ENCODE results near the gene FAM118A.
"Not testable (repeated sequence)": the region's sequence is repeated elsewhere in the genome, so short reads cannot be mapped to it uniquely, and the experiment has no call there.

The FAM118A gene

DNA sequence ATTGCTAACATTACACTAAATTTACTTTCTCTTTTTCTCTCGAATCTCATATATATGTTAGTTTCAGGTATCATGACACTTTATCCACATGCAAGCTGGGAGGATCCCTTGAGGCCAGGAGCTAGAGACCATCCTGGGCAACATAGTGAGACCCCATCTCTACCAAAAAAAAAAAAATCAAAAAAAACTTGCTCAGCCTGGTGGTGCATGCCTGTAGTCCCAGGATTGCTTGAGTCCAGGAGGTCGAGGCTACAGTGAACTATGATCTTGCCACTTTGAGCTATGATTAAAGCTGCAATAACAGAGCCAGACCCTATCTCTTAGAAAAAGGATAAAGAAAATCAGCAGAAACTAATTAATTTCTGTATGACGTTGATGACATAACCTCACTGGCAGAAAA is 28.7 kb upstream of the FAM118A start:
- DNase-seq (ENCODE audit: low spot score): no peak

DNA sequence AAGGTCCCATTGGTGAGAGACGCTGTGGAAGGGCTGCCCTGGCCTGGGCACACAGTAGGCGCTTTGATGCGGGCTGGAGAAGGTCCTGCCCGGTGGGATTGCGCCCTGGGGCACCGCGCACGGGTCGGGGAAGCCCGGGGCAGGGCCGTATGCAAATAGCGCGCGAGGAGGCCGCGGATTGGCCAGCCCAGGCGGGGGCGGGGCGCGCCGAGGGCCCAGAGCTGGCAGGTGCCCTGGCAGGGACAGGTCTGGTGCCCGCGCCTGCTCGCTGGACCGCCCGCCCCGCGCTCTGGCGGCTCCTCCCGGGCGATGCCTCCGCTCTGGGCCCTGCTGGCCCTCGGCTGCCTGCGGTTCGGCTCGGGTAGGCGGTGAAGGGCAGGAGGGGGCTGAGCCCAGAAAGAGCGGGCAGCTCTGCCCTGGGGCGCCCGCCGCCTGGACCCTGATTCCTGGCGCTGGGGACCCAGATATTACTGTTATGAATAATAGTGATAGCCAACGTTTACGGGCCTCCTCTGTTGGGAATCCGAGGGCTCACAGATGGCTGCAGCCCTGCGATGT is 24.9 kb upstream of the FAM118A start, which contains the start of gene UPK3A:
Gene UPK3A (plus strand): TSS at position 245 of the 558 bp plus-strand sequence. CDS start 65 bp downstream, at position 310.
- DNase-seq (ENCODE audit: low spot score): no peak

DNA sequence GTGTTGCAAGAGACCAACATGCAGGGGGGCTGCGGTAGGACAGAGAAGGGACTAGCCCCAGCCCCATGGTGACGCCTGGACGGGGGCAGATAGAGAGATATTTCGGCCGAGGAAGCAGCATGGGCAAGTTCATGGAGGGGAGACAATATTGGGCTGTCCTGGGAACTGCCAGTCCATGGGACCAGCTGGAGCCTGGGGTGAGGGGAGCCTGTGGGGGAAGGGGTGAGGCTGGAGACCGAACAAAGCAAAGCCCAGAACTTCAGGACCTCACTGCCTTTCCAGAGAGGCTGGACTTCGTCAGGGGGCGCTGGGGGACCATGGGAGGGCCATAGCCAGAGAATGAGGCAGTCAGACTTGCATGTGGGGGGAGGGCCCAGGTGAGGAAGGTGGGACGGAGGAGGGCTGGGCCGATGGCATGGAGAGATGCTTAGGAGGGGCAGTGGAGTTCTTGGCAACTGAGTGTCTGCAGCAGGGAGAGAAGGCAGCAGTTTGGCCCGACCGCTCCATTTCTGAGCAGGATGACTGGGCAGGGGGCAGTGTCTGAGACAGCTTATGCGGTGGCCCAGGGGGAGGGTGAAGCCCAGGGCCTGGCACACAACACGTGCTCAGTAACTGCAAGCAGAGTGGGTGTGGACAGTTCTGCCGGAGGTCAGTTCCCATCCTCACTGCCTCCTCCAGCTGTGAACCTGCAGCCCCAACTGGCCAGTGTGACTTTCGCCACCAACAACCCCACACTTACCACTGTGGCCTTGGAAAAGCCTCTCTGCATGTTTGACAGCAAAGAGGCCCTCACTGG is 24.3 kb upstream of the FAM118A start:
- no peak for DNase-seq (ENCODE audit: low spot score)

DNA sequence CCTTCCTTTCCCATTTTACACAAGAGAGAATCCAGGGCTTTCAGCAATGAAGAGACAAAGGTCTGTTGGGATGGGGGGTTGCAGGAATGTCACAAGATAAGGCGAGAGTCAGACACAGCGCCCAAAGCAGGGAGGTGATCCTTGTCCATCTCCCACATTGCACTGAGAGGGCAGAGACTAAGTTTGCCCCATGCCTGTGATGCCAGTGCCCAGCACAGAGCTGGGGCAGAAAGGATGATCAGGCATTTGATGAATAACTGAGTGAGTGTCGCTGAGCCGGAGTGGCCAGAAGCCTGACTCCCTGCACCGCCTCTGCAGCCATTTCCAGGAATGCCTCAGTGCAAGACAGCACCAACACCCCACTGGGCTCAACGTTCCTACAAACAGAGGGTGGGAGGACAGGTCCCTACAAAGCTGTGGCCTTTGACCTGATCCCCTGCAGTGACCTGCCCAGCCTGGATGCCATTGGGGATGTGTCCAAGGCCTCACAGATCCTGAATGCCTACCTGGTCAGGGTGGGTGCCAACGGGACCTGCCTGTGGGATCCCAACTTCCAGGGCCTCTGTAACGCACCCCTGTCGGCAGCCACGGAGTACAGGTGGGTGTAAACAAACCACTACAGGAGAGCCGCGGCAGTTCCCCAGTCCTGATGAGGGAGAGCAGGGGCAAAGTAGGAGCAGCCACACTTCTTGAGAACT is 22.7 kb upstream of the FAM118A start:
- no peak for DNase-seq (ENCODE audit: low spot score)

DNA sequence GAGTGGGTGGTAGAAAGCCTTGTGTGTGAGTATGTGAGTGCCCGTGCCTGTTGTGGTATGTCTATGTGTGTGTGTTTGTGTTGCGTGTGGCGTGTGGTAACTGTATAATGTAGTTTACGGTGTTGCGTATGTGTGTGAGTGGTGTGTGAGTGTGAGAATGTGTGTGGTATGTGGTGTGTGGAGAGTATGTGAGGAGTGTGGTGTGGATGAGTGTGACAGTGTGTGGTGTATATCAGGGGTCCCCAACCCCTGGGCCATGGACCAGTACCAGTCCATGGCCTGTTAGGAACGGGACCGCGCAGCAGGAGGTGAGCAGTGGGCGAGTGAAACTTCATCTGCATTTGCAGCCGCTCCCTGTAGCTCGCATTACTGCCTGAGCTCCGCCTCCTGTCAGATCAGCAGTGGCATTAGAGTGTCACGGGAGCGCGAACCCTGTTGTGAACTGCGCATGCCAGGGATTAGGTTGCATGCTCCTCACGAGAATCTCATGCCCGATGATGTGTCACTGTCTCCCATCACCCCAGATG is 19.3 kb upstream of the FAM118A start:
- DNase-seq (ENCODE audit: low spot score): peak; percentile 58

DNA sequence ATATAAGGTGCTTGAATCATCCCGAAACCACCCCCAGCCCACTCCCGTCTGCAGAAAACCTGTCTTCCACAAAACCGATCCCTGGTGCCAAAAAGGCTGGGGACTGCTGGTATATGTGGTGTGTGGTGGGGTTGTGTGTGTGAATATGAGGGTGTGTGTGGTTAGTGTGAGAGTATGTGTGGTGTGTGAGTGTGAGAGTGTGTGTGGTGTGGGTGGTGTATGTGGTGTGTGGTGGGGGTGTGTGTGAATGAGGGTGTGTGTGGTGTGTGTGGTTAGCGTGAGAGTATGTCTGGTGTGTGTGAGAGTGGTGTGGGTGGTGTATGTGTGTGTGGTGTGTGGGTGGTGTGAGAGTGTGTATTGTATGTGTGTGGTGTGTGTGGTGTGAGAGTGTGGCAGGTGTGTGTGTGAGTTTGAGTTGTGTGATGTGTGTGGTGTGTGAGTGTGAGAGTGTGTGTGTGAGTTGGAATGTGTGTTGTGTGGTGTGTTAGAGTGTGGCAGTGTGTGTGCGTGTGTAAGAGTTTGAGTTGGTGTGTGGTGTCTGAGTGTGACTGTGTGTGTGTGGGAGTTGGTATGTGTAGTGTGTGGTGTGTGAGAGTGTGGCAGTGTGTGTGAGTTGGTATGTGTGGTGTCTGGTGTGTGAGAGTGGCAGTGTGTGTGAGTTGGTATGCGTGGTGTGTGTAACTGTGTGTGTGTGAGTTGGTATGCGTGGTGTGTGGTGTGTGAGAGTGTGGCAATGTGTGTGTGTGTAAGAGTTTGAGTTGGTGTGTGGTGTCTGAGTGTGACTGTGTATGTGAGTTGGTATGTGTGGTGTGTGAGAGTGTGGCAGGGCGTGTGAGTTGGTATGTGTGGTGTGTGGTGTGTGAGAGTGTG is 18.4 kb upstream of the FAM118A start:
- DNase-seq (ENCODE audit: low spot score): no peak

DNA sequence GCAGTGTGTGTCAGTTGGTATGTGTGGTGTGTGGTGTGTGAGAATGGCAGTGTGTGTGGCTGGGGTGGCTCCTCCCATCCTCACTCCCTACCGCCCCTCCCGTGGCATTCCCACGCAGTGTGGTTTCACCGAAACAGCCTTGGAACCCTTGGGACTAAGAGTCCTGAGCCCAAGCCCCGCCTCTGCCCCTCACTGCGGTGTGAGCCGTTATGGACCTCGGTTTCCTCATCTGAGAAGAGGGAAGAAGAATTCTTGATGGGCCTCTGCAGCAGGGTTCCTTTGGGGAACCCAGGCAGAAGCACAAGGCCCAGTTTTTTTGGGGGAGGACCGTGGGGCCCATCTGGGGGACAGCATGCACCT is 17.8 kb upstream of the FAM118A start:
- DNase-seq (ENCODE audit: low spot score): no peak

DNA sequence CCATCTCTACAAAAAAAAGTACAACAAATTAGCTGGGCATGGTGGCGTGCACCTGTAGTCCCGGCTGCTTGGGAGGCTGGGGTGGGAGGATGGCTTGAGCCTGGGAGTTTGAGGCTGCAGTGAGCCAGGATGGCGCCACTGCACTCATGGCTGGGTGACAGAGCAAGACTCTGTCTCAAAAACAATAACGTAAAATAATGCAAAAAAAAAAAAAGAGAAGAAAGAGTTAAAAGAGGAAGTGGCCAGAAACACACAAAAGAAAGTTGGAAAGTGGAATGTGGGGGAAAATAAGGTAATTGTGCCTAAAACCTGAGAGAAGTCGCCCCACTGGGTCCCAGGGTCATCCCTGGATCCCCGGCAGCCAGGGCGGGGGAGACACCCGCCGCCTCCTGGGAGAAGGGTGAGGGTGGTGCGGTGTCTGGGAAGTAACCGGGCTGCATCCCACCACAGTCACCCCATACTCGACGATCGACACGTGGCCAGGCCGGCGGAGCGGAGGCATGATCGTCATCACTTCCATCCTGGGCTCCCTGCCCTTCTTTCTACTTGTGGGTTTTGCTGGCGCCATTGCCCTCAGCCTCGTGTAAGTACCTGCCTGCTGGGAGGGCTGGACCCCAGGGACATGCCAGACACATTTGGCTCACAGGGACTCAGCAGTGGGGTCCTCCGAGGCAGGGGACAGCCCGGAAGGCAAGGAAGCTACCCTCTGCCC is 16.8 kb upstream of the FAM118A start:
- no peak for DNase-seq (ENCODE audit: low spot score)

DNA sequence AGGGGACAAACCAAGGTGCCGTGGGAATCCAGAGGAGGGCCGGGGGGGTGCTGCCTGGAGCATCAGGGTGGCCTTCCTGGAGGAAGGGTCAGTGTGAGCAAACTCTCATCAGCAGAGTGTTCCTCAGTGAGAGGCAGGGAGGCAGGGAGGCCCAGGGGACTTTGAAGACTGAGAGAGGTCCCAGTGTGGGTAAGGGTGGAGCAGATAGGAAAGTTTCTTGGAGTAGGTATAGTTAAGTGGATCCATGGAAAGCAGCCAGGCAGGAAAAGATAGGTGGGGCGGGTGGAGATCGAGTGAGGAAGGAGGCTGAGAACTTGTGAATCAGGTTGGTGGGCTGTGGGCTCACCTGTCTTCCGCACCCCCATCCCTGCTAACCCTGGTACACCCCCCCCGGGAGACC is 15.7 kb upstream of the FAM118A start:
- no peak for DNase-seq (ENCODE audit: low spot score)

DNA sequence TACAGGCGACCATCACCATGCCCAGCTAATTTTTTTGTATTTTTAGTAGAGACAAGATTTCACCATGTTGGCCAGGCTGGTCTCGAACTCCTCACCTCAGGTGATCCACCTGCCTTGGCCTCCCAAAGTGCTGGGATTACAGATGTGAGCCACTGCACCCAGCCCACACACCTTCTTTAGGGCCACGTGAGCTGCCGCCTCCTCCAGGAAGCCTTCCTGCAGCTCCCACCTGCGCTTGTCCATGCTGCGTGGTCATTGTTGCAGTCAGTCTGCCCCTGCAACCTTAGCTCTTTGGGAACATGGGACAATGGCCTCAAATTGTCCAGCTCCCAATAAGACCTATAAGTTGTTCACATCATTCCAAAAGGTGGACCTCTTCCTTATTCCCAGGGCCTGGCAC is 14.7 kb upstream of the FAM118A start:
- DNase-seq (ENCODE audit: low spot score): not testable (repeated sequence)

DNA sequence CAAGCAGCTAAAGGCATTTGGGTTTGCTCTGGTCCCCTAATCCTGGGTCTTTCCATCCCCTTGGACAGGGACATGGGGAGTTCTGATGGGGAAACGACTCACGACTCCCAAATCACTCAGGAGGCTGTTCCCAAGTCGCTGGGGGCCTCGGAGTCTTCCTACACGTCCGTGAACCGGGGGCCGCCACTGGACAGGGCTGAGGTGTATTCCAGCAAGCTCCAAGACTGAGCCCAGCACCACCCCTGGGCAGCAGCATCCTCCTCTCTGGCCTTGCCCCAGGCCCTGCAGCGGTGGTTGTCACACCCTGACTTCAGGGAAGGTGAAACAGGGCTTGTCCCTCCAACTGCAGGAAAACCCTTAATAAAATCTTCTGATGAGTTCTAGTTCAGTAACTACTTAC is 14.2 kb upstream of the FAM118A start:
- no peak for DNase-seq (ENCODE audit: low spot score)

DNA sequence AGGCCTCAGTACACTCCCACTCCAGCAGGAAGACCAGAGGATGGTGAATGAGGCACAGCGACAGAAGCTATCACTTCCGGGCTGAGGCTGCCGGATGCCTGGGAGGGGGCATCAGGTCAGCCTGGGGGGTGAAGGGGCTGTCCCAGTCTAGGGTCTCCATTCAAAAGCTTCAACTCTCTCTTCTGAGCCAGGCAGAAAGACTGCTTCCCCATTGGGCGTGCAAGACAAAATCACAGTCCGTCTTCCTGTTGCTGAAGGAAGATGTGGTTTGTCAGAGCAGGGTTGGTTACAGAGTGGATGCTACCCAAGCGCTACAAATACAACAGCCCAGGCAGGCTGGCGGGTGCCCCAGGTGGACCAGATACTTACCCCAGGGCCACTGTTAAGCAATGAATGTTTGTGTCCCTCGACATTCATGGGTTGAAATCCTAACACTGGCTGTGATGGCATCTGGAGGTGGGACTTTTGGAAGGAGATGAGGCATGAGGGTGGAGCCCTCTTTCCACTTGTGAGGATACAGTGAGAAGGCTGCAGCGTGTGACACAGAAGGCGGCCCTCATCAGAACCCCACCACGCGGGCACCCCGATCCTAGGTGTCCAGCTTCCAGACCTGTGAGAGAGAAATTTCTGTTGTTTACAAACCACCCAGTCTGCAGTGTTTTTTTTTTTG is 13.0 kb upstream of the FAM118A start:
- DNase-seq (ENCODE audit: low spot score): no peak

DNA sequence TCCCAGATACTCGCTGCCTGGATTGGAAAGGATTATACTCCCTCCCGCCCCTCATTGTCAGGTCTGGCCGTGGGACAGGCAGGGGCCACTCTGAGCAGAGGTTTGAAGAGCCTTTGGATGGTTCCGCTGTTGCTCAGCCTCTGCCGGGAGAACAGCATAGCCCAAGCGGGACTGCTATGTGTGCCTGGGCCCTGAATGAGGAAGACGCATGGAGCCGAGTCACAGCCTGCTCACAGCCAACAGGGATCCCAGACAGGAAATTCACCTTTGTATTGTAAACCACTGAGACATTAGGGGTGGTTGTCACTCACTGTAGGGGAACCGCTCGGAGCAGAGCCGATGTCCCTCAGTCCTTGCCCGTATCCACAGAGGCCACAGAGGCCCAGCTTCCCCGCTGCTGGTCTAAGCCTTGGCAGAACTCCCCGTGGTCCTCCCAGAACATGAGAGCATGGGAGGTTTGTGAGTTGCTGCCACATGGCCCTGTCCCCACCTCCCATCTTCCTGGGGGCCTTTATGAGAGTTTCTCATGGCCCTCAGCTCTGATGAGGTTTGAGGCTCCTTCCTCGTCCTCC is 10.7 kb upstream of the FAM118A start:
- DNase-seq (ENCODE audit: low spot score): no peak

DNA sequence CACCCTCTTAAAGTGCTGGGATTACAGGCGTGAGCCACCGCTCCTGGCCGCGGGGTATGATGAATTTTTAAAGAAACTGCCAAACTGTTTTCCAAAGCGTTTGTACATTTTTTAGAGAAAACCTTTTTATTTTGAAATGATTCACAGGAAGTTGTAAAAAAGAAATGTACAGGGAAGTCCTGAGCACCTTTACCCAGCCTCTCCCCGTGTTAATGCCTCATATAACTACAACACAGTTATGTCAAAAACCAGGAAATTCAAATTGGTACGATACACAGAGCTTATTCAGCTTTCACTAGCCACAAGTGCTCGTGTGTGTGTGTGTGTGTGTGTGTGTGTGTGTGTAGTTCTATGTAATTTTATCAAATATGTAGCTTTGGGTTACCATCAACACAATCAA is 7.0 kb upstream of the FAM118A start:
- DNase-seq (ENCODE audit: low spot score): no peak

DNA sequence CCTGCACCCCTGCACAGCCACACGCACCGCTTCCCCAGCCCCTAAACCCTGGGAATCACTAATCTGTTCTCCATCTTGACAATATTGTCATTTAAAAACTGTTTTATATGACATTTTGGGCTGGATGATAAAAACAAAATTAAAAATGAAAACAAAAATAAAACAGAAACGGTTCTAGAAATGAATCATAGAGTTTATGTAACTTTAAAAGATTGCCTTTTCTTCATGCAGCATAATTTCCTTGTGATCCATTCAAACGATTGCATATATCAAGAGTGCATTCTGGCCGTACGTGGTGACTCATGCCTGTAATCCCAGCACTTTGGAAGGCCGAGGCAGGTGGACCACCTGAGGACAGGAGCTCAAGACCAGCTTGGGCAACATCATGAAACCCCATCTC is 6.6 kb upstream of the FAM118A start:
- no peak for DNase-seq (ENCODE audit: low spot score)

DNA sequence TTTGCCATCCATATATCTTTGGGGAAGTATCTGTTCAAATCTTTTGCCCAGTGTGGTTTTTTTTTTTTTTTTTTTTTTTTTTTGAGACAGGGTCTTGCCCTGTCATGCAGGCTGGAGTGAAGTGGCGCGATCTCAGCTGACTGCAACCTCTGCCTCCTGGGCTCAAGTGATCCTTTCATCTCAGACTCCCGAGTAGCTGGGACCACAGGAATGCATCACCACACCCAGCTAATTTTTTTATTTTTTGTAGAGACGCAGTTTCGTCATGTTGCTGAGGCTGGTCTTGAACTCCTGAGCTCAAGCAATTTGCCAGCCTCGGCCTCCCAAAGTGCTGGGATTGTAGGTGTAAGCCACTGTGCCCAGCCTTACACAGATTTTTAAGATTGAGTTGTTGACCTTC is 4.8 kb upstream of the FAM118A start:
- DNase-seq (ENCODE audit: low spot score): no peak

DNA sequence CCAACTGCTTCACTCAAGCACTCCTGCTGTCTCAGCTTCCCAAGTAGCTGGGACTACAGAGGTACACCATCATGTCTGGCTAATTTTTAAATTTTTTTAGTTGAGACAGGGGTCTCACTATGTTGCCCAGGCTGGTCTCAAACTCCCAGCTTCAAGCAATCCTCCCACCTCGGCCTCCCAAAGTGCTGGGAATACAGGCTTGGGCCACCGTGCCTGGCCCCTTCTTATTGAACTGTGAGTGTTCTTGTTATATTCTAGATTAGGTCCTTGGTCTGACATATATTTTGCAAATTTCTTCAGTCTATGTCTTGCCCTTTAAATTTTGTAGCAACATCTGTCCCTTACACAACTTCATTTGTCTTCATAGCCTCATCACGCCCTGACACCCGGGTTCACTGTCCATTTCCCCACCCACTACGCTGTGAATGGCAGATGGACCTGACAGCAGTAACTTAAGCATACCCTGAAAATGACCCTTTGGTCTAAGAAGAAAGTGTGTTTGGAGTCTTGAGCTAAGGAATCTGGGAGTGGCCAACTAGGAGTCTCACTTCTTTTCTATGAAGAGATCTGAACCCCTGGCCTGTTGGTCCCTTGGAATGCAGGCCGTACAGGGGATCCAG is 4.2 kb upstream of the FAM118A start:
- no peak for DNase-seq (ENCODE audit: low spot score)

DNA sequence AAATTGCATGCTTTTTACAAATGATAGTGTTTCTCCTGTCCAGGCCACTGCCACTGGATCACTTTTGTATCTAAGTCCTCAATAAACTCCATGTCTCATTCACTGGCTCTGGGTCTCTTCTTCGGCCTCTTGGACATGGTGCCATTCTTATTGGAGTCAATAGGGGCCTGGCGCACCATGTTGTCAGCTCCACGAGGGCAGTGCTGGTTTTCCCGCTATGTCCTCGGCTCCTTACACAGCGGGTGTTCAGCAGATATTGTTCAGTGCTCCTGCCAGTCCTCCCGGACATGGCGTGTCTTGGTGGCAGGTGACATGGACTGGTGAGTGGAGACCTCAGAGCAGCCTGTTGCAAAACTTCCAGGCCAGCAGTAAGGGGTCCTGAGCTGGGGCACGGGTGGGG is 3.6 kb upstream of the FAM118A start:
- no peak for DNase-seq (ENCODE audit: low spot score)

DNA sequence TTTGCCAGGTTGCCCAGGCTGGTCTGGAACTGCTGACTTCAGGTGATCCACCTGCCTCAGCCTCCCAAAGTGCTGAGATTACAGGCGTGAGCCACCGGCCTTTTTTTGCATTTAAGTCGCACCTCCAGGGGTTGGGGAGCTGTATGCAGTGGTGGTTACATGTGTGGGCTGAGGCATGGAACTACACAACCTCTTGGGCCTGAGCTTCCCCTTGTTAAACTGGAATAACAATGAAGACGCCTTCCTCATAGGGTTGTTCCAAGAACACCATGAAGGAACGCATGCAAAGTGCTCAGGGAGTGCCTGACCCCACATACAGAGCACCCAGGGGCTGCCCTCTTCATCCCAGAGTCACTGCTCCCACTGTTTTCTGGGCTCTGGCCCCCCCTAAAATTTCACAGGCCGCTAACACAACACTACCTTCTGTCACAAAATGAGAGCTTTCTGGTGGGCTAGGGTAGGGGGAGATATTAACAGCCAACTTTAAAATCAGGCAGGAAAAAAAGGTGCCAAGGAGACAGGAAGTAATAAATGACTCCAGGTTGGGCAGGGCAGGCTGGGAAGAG is 1.3 kb upstream of the FAM118A start:
- no peak for DNase-seq (ENCODE audit: low spot score)

DNA sequence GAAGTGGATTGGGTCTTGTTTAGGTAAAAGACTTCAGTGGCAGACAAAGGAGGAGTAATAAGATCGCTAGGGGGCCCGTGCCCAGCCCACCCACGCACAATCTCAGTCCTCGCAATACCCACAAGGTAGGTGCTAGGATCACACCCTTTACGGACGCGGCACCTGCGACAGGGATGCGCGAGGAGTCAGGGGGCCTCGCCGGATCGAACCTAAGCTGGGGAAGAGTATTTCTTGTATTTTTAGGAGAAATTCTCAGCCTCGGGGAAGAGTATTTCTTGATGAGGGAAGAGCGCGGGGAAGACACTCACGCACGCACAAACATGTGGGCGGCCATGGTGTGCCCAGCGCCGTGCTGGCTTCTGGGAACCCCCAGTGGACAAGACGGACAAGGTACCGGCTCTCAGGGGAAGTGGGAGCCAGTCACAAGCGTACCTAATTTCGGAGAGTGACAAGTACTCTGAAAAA is 745 bp upstream of the FAM118A start:
- no peak for DNase-seq (ENCODE audit: low spot score)

Measured in COLO829 (cell line).